ENCODE measurements around the gene CLCN1.

- TF ChIP-seq POLR2AphosphoS5 (IDR thresholded peaks at IDR 0.05) (no peak), CTCF (IDR thresholded peaks at IDR 0.05) (no peak), EP300 (IDR thresholded peaks at IDR 0.05) (no peak), POLR2A (IDR thresholded peaks at IDR 0.05) (no peak)
These were observed 20.0 kb upstream of the CLCN1 start for GRCh38 chr7:143295870-143296269.

Data from suprapubic skin (tissue), 4 donors.